ENCODE results near the gene E2F7.
A peak's percentile ranks its signal among the peaks of the same experiment; 100 is the strongest.
"Not testable (repeated sequence)": the region's sequence is repeated elsewhere in the genome, so short reads cannot be mapped to it uniquely, and the experiment has no call there.

The E2F7 gene, protein sequence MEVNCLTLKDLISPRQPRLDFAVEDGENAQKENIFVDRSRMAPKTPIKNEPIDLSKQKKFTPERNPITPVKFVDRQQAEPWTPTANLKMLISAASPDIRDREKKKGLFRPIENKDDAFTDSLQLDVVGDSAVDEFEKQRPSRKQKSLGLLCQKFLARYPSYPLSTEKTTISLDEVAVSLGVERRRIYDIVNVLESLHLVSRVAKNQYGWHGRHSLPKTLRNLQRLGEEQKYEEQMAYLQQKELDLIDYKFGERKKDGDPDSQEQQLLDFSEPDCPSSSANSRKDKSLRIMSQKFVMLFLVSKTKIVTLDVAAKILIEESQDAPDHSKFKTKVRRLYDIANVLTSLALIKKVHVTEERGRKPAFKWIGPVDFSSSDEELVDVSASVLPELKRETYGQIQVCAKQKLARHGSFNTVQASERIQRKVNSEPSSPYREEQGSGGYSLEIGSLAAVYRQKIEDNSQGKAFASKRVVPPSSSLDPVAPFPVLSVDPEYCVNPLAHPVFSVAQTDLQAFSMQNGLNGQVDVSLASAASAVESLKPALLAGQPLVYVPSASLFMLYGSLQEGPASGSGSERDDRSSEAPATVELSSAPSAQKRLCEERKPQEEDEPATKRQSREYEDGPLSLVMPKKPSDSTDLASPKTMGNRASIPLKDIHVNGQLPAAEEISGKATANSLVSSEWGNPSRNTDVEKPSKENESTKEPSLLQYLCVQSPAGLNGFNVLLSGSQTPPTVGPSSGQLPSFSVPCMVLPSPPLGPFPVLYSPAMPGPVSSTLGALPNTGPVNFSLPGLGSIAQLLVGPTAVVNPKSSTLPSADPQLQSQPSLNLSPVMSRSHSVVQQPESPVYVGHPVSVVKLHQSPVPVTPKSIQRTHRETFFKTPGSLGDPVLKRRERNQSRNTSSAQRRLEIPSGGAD

DNA sequence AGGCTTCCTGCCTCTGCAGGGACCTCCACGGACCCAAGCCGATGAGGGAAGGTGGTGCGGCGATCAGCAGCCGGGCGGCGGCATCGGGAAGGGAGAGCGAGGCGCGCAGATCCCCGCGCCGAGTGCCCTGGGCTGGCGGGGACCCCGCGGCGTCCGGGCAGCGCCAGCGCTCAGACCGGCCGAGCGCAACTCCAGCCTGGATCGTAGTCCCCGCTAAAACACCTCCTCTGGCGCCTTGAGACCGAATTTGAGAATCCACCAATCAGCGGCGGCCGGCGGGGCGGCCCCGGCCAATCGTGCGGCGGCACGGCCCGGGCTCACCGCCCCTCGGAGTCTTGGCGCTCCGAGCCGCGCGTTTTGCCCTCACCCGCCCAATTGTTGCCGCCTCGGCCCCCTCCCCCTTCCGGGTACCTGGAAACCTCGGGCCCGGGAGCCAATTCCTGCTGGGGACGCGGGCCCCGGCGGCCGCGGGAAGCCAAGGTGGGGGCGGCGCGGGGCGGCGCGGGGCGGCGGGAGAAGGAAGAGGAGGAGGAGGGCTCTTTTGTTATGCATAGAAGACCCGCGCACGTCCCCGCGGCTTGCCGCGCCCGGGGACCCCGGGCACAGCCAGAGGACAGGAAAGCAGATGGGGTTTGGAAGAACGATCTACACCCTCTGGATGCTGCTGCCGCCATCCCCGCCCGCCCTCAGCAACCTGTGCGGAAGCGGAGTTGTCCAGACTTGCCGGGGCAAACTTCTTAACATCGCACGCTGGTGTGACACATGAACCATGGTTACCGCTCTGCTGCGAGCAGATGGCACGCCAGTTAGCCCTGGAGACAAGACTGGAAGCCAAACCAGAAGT, at the start of gene E2F7:
Gene E2F7, minus strand, starts transcription at position 209 of the 844 bp plus-strand sequence. CDS start 934 bp downstream, outside the sequence.
- peak; percentile 94 to 98 for DNase-seq

DNA sequence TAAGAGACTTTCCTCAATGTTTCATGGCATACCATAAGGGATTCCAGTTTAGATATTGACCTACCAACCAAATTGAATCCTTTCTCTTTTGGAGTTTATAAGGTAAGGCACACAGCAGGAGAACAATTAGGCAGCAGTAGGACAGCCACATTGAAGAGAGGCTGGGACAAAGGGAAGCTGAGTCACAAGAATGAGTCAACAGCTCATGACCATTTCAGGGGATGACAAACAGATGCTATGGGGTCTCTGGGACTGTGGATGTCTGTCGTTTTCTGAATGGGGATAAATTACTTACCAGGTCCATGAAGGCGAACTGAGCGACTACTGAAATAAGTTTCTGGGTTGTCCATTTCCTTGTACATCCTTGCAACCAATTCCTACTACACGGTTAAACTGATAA, 48.6 kb upstream of the E2F7 start:
- DNase-seq: no peak

GRCh38 chr12:77108707-77109106, 43.3 kb upstream of the E2F7 start:
- DNase-seq: no peak

GRCh38 chr12:77107121-77107520, 41.8 kb upstream of the E2F7 start:
- no peak for DNase-seq

GRCh38 chr12:77104792-77105191, 39.4 kb upstream of the E2F7 start:
- no peak for DNase-seq

- DNase-seq: no peak
Observed at GRCh38 chr12:77104286-77104685, 38.9 kb upstream of the E2F7 start.

DNA sequence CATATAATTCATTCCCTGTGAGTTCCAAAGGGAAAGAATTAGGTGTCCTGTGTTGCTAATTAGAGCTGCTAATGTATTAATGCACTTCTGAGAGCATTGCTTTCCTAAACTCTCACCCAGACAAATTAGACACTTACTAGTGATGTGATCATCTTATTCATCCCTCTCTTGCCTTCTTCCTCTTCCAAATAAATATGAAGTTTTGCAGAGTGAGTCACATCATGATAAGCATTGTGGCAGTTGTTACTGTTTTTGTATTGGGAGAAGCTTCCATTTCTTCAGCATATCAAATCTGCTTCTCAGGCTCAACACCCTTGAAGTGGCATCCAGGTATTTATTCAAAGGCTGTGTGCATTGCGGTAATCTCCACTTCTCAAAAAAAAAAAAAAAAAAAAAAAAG, 37.3 kb upstream of the E2F7 start:
- no peak for DNase-seq

DNA sequence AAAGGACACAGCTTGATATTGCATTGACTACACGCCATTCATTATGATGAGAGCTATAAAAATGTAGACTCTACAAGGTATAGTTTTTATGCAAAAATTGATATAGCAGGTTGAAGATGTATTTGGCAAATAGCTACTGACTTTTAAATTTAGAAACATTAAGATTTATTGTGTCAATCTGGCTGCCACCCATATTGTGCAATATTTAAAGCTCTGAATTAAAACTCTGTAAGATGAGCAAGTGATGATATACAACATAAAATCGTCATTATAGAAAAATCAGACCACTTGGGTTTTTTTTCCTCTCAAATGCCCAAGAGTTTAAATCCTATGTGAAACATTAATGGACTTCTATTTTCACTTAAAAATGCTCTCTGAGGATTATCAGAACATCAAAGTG, 36.8 kb upstream of the E2F7 start:
- DNase-seq: no peak

DNA sequence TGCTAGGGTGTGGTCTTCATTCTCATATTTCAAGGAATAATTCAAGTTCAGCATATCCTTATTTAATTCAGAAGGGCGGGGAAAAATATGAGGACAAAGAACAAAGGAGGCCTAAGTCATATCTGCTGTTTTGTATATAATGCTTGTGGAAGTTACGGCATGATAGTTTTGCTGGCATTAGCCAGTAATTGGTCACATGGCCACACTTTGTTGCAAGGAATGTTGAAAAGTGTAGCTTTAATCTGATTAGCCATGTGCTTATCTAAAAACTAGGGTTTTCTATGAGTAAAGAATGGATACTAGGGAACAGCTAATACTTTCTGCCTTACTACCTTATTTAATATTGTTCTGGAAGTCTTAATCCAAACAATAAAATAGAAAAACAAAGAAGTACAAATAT, 34.4 kb upstream of the E2F7 start:
- no peak for DNase-seq

DNA sequence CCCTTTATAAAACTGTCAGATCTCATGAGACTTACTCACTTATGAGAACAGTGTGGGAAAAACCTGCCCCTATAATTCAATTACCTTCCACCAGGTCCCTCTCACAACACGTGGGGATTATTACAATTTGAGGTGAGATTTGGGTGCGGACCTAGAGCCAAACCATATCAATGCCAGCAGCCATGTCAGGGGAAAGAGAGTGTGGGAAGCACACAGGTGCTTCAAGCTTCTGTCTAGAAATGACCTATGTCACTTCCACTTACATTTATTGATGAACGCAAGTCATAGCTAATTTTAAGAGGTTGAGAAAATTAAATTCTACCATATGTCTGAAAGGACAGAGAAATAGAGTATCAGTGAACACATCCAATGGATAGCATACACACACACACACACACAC, 32.5 kb upstream of the E2F7 start:
- DNase-seq: no peak

- DNase-seq: not testable (repeated sequence)
Observed at GRCh38 chr12:77092227-77092626, 26.9 kb upstream of the E2F7 start.

DNA sequence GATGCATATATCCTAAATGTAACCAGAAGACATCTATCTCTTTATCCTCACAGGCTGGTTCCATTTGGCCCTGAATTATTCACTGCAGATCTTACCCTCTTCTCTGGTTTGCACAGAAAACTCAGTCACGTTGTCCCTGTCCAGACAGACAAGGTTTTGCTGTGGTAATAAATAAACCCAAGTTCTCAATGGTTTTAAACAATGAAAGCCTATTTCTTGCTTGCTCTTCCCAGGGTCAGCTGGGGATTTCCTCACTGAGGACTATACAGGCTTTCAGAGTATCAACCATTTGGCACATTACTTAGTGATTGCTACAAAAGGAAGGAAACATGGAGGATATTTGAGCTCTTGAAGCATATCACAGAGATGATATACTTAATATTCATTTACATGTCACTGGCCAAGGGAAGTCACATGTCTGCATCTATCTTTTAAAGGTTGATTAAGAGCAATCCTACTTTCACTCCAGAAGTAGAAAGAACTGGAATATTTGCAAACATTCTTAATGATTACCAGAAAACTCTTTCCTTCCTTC, 24.4 kb upstream of the E2F7 start:
- DNase-seq: no peak

- peak in 1 of 2 experiments; percentile 51 for DNase-seq
Observed at GRCh38 chr12:77087427-77087826, 22.1 kb upstream of the E2F7 start.

GRCh38 chr12:77082021-77082420, 16.7 kb upstream of the E2F7 start:
- no peak for DNase-seq

DNA sequence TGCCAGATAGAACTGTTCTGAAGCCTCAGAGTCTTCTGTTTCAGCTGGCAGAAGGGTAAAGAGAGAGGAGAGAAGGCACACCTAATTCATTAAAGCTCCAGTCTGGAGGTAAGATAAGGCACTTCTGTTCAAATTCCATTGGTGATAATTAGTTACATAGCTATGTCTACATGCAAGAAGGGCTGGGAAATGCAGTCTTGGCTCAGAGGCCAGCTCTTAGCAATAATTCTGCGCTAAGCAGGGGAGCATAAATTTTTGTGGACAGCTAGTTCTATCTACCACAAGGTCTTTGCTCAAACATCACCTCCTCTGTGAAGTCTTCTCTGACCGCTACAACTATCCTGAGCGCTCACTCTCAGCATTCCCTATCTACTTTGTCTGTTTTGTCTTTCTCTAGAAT, 14.3 kb upstream of the E2F7 start:
- no peak for DNase-seq

DNA sequence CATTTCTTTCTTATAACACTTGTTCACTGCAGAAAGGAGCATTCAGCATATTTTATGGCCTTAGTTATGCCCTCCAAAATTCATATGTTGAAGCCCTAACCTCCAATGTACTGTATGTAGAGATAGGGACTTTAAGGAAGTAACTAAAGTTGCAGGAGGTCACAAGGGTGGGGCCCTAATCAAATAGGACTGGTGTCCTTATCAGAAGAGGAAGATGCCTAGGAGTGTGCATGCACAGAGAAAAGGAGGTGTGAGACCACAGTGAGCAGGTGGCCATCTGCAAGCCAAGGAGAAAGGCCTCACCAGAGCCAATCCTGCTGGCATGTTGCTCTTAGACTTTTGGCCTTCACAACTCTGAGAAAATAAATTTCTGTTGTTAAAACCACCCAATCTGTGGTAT, 12.9 kb upstream of the E2F7 start:
- no peak for DNase-seq

GRCh38 chr12:77076886-77077285, 11.5 kb upstream of the E2F7 start:
- no peak for DNase-seq

- not testable (repeated sequence) for DNase-seq
Observed at GRCh38 chr12:77073894-77074293, 8.5 kb upstream of the E2F7 start.

DNA sequence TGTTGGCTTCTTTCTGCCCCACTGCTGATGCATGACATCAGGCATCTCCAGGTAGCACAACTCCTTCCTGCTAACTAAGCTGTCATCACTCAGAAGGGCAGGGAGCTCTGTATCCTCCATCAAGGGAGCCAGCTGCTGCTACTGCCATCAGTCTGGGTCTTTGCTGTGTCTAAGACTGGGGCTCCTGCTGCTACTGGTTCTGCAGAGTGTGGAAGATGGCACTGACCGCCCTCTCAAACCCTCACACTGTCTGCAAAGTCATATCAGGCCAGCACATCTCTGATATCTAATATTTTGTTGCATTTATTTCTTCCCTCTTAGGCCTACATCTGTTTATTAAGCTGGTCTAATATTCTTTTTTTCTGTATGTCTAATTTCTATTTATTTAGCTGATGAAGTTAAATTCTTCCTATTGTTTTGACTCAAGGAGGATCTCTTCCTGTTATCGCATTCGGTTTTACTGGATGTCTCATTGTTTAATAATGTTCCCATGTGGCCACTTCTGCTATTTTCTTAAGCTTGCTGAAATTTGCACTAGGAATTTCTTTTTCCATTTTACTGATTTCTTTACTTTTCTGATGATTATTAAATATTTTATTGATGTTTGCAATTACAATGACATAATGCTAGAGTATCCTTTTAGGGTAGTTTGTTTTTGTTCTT, 7.6 kb upstream of the E2F7 start:
- DNase-seq: no peak

GRCh38 chr12:77070800-77071449, 5.6 kb upstream of the E2F7 start:
- DNase-seq: no peak

- DNase-seq: no peak
Observed at GRCh38 chr12:77070382-77070781, 5.0 kb upstream of the E2F7 start.

All from NCI-H446 (cell line).